Measurements from ENCODE around the gene CLIC3. TPM values are rescaled to one million over a fixed set of nuclear protein-coding genes. Genes with fewer than 3 reads are reported as not detected.

The CLIC3 gene
- total RNA-seq, 1 experiment from 2014 or later = not detected

- no peaks in the 10 kb centered on the region for H3K27me3 ChIP-seq (replicated peaks; ENCODE audit: insufficient read depth, low read depth, low read length, poor library complexity)
- BruUV-seq (replicated peaks) = no TSS peak
- CTCF ChIA-PET = no interaction called here
- POLR2A ChIA-PET (ENCODE audit: low non-redundant PET) = no interaction called here
- H3K9me3 ChIP-seq (ENCODE audit: low read depth, low read length, poor library complexity, severe bottlenecking) = no peaks in the 10 kb centered on the region
- TF ChIP-seq EZH2 (IDR thresholded peaks at IDR 0.05; ENCODE audit: borderline replicate concordance, low read depth, low read length, poor library complexity, severe bottlenecking) (no peak), CTCF (conservative IDR thresholded peaks at IDR 0.05; ENCODE audit: low read depth, low read length) (no peak)
- H3K27ac ChIP-seq (ENCODE audit: low read depth, low read length, poor library complexity, severe bottlenecking) = no peak overlapping the region
- H3K4me1 ChIP-seq (ENCODE audit: insufficient read depth, low read length, poor library complexity, severe bottlenecking) = no peaks in the 10 kb centered on the region
- intact Hi-C loops (cut with micrococcal nuclease; ENCODE audit: unreplicated experiment) = no loop called here
- no peak overlapping the region for H3K4me3 ChIP-seq (ENCODE audit: low read depth, low read length, poor library complexity, severe bottlenecking)
- peaks cover 3% of the 10 kb centered on the region for H3K36me3 ChIP-seq (ENCODE audit: insufficient read depth, low read length, poor library complexity, severe bottlenecking)
- no peak for DNase-seq (ENCODE audit: low spot score)
Measured at GRCh38 chr9:137011907-137012675, 15.7 kb upstream of the CLIC3 start.

- no TSS peak for BruUV-seq (replicated peaks)
- CTCF ChIA-PET = no interaction called here
- intact Hi-C loops (cut with micrococcal nuclease; ENCODE audit: unreplicated experiment) = no loop called here
Measured at GRCh38 chr9:137011156-137011555, 14.8 kb upstream of the CLIC3 start.

GRCh38 chr9:137009938-137010732, 13.8 kb upstream of the CLIC3 start:
- ChIA-PET CTCF (interaction anchor here (0.6 kb wide), 1 partner anchor 19 kb away, joined by 3 read pairs; no protein-coding TSS in a partner anchor), POLR2A (ENCODE audit: low non-redundant PET) (no interaction called here)
- Histone ChIP-seq H3K27me3 (replicated peaks; ENCODE audit: insufficient read depth, low read depth, low read length, poor library complexity) (no peaks in the 10 kb centered on the region), H3K4me3 (ENCODE audit: low read depth, low read length, poor library complexity, severe bottlenecking) (no peak overlapping the region), H3K27ac (ENCODE audit: low read depth, low read length, poor library complexity, severe bottlenecking) (no peak overlapping the region), H3K4me1 (ENCODE audit: insufficient read depth, low read length, poor library complexity, severe bottlenecking) (no peaks in the 10 kb centered on the region), H3K36me3 (ENCODE audit: insufficient read depth, low read length, poor library complexity, severe bottlenecking) (peaks cover 3% of the 10 kb centered on the region), H3K9me3 (ENCODE audit: low read depth, low read length, poor library complexity, severe bottlenecking) (no peaks in the 10 kb centered on the region)
- no peak for DNase-seq (ENCODE audit: low spot score)
- no peak for TF ChIP-seq CTCF (conservative IDR thresholded peaks at IDR 0.05; ENCODE audit: low read depth, low read length)
- TF ChIP-seq EZH2 (IDR thresholded peaks at IDR 0.05; ENCODE audit: borderline replicate concordance, low read depth, low read length, poor library complexity, severe bottlenecking) = no peak
- no TSS peak for BruUV-seq (replicated peaks)
- intact Hi-C loops (cut with micrococcal nuclease; ENCODE audit: unreplicated experiment) = no loop called here

More at GRCh38 chr9:137011156-137011555, 14.8 kb upstream of the CLIC3 start:
- no peak overlapping the region for H3K27ac ChIP-seq (ENCODE audit: low read depth, low read length, poor library complexity, severe bottlenecking)
- H3K27me3 ChIP-seq (replicated peaks; ENCODE audit: insufficient read depth, low read depth, low read length, poor library complexity) = no peaks in the 10 kb centered on the region
- peaks cover 3% of the 10 kb centered on the region for H3K36me3 ChIP-seq (ENCODE audit: insufficient read depth, low read length, poor library complexity, severe bottlenecking)
- no peak overlapping the region for H3K4me3 ChIP-seq (ENCODE audit: low read depth, low read length, poor library complexity, severe bottlenecking)
- no peaks in the 10 kb centered on the region for H3K4me1 ChIP-seq (ENCODE audit: insufficient read depth, low read length, poor library complexity, severe bottlenecking)
- DNase-seq (ENCODE audit: low spot score) = no peak
- TF ChIP-seq CTCF (conservative IDR thresholded peaks at IDR 0.05; ENCODE audit: low read depth, low read length) (no peak), EZH2 (IDR thresholded peaks at IDR 0.05; ENCODE audit: borderline replicate concordance, low read depth, low read length, poor library complexity, severe bottlenecking) (no peak)
- no peaks in the 10 kb centered on the region for H3K9me3 ChIP-seq (ENCODE audit: low read depth, low read length, poor library complexity, severe bottlenecking)
- POLR2A ChIA-PET (ENCODE audit: low non-redundant PET) = no interaction called here

Measured in A673 (cell line).